Retinal pigment epithelial cell (primary cell): ENCODE measurements around the gene NETO2.

Experiments used
- DNase-seq: peaks from one replicate; pipeline ENCODE4 v3.0.0-alpha.2; 2010; ENCODE audit warnings: low read depth
- H3K4me3 ChIP-seq: 2 replicates; pipeline ENCODE4 v1.5.1; 2011; ENCODE audit warnings: mild to moderate bottlenecking, low read length, control low read depth, moderate library complexity
- TF ChIP-seq, protein P1 (sequence below): conservative IDR thresholded peaks from 2 replicates; pipeline ENCODE4 v1.5.1; 2011; ENCODE audit warnings: low read depth, low read length, control low read depth, inconsistent platforms

NETO2 gene

DNA sequence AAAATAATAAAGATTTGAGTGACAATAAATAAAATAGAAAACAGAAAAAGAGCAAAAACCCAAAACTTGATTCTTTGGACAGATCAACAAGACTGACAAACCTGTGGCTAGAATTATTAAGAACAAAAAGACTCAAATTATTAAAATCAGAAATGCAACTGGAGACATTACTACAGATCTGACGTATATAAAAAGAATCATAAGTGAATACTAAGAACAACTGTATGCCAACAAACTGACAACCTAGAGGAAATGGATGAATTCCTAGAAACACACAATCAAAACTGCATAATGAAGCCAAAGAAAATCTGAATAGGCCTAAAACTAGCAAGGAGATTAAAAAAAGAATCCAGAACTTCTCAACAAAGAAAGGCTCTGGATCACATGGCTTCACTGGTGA lies 47.4 kb downstream of the NETO2 start:
- TF ChIP-seq, protein P1, sequence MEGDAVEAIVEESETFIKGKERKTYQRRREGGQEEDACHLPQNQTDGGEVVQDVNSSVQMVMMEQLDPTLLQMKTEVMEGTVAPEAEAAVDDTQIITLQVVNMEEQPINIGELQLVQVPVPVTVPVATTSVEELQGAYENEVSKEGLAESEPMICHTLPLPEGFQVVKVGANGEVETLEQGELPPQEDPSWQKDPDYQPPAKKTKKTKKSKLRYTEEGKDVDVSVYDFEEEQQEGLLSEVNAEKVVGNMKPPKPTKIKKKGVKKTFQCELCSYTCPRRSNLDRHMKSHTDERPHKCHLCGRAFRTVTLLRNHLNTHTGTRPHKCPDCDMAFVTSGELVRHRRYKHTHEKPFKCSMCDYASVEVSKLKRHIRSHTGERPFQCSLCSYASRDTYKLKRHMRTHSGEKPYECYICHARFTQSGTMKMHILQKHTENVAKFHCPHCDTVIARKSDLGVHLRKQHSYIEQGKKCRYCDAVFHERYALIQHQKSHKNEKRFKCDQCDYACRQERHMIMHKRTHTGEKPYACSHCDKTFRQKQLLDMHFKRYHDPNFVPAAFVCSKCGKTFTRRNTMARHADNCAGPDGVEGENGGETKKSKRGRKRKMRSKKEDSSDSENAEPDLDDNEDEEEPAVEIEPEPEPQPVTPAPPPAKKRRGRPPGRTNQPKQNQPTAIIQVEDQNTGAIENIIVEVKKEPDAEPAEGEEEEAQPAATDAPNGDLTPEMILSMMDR = no peak
- no peak overlapping the region for H3K4me3 ChIP-seq
- DNase-seq = no peak

- H3K4me3 ChIP-seq = no peak overlapping the region
- DNase-seq = no peak
- TF ChIP-seq, protein P1 = no peak
These were observed 59.5 kb downstream of the NETO2 start for GRCh38 chr16:47084198-47084597.

DNA sequence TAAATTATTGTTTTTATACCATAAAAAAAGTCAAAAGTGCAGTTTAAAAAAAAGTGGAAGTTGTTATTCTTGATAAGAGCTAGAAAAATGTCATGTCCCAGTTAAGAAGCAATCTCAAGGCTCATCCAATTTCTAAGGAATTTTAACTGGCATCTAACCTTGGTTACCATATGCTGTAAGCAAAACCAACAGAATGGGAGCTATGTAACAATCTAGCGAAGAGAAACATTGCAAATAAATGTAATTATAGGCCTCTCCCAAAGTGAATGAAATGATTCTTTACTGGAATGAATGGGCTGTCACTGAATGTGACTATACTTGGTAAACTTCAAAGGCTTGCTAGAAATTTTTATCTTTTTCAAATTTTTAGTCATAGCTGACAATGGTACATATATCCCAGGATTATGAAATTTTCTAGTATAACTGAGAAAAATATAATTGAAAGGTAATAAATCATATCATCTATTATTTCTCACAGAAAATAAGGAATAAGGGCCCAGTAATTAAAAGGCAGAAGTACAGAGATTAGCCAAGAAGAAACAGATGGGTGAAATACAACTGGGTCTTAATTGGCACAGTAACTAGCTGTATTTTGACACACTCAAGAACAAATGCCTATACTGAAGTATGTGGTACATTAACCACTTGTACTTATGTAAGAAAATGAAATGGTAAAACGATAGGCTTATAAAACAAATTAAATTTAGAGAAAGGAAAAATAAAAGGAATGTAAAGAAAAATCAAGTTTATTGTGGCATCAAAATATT lies 61.5 kb downstream of the NETO2 start:
- no peak for DNase-seq
- H3K4me3 ChIP-seq = no peak overlapping the region
- TF ChIP-seq, protein P1 = no peak

GRCh38 chr16:47081115-47081514 lies 62.6 kb downstream of the NETO2 start:
- no peak for DNase-seq
- TF ChIP-seq, protein P1 = no peak
- no peak overlapping the region for H3K4me3 ChIP-seq

DNA sequence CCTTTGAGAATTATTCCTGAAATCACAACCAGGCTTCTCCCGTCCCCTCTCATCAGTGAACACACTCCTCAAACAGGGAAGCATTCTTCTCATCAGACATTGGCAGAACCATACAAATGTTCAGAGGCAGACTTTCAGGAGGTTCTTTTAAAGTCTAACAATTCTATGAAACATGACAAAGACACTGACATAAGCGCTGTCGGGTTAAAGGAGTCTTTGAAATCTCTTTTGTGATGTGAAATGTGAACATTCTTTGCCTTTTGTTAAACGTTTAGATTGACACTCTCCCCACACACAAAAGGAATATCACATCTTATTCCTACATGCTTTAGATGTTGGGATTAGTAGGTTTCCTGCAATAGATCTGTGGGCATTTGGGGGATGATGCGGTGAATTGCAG lies 63.9 kb downstream of the NETO2 start:
- DNase-seq = no peak
- no peak overlapping the region for H3K4me3 ChIP-seq
- TF ChIP-seq, protein P1 = no peak

DNA sequence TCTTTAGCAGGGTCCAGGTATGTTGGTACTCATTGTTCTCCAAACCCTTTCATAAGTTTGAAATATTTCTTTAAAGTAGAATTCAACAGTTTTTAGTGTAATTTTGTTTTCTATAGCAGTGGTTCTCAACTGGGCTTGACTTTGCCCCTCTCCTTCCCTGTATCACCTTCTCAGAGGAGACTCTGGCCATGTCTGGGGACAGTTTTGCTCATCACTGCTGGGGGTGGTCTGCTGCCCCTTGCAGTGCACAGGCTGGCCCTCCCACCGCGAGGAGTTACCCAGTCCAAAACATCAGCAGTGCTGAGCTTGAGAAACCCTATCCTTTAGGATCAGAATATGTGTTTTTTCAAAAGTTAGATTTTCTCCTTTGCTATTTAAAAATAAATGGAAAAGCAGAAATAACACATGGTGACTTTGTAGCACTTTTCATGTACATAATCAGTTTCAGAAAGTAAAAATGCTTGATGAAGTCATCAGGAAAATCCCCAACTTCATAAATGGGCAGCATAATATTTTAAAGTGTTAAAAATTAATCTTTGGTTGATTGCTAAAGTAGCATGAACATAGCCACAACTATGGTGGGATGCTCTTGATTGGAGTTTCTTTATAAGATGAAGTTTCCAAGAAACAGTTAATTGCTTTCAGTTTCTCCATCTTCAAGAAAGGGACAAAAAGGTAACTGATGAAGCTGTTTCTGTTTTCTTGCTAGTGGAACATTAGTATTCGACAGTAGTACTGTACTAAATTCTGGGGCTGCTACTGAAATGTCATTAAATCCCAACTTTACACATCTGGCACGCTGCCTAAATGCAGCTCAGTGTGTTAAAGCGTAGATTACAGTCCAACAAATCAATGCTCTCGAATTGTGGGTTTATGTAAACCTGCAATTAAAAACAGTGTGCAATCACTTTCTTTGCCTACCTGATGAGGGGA lies 70.3 kb downstream of the NETO2 start:
- no peak overlapping the region for H3K4me3 ChIP-seq
- DNase-seq = no peak
- TF ChIP-seq, protein P1 = no peak
